GM18505 (cell line): Measurements from ENCODE around the gene CXCR5.
A peak's percentile ranks its signal among the peaks of the same experiment; 100 is the strongest.

ENCODE experiments used
- ATAC-seq: cut with Tn5 transposase; IDR thresholded peaks from one replicate; pipeline ENCODE4 v1.9.1; 2021; ENCODE audit not compliant: unreplicated experiment
- POLR2A ChIP-seq: IDR thresholded peaks from 4 replicates; pipeline ENCODE4 v1.6.1; 2011; ENCODE audit warnings: borderline replicate concordance; ENCODE audit not compliant: insufficient read depth, insufficient read length; ENCODE audit errors: extremely low read depth

The CXCR5 gene

DNA sequence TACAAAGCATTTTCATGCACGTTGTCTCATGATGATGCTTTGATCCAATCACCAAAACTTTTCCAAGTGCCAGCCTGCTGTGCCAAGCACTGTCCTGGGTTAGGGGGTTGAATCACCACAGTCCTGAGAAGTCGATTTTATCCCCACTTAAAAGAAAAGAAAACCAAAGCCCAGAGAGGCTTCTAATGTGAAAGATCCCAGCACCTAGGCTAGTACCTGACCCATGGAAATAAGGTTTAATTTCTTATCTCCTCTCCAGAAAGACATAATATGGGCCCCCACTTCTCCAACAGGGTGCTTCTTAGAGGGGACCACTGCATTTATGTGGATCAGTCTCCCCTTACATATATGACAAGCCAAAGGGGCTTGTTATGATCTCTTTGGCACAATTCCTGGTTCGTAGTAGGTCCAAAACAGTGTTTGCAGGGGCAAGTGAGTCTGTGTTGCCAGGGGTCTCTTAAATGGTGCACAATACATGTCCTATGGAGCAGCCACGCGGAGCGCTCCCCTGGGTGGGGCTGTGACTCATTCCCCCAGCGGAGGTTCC lies 43.9 kb downstream of the CXCR5 start:
- ATAC-seq: no peak
- no peak for TF ChIP-seq POLR2A

DNA sequence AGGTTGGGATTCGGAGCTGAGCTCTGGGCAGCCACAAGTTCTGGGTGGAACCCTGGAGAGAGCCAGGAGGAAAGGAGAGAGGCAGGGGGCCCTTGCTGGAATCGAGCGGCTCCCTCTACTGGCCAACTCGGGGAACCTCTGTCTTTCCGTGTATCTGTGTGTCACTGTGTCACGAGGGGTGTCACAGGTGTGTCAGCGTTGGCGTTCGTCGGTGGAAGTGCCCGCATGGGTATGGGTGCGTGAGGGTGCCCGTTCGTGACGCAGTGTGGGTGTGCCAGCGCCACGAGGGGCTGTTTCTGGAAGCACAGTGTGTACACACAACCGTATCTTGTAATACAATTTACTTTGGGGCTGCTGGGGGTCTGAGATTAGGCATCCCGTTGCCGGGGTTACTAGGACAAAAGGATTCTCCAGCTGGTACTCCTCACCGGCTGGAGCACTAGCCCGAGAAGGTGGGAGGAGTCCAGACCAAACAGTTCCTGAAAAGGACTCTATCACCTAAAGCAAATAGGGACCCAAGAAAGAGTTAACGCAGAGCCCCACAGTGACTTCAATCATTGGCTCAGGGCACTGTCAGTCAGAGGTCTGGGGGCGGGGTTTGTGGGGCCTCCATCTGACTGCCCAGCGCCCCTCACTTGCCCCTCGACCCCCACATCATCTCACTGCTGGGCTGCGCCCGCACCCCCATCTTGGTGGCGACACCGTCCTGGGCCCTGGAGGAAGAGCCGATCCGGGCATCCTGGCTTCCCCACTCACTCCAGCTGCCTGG lies 44.6 kb downstream of the CXCR5 start:
- ATAC-seq: peak; percentile 37
- TF ChIP-seq POLR2A: peak; percentile 19

DNA sequence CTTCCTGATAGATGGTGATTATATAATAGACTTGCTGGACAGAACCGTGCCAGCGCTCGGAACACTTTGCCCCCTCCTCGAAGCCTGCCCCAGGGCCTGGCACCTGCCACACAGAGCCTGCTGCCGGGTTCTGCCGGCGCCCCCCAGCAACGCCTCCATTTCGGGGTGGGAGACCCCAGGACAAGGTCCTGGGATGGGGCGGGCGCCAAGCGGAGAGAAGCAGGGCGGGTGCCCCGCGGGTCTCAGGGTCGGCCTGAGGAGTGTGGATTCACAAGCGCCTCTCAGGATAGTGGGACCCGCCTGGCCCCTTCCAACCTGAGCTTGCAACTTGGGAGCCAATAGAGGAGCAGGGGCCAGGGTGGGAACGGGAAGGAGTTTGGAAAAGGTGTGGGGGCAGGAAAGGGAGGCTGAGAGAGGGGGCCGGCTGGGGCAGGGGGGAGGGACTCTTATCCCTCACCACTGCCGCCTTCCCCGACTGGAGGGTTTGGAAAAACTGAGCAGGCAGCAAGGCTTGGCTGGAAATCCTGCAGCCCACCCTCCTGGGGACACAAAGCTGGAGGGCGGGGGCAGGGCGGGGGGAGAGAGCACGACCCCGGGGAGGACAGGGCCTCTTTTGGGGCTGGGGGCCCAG lies 45.3 kb downstream of the CXCR5 start:
- no peak for ATAC-seq
- TF ChIP-seq POLR2A: no peak

DNA sequence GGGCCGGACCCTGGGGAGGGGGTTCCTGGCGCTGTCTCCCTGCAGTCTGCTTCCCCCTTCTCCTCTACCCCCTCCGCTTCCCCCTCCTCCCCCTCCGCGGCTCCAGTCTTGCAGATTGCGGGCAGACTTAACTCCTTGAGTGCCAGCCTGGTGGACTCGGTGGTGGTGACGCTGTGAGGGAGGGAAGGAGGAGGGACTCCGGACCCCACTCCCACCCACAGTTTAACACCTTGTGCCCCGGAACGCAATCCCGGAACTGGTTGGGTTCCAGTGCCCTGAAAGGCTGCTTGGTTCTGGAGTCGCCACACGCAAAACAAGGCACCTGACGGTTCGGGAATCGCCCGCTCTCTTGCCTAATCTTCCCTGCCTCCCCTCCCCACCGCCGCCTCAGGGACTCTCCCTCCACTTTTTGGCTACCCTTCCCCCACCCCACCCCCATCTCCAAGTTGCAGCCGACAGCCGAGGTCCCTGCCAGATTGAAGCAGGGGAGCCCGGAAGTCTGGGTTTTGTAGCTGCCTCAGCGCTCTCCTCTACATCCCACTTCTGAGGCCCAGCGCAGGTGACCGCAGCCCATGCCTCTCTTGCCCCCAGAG lies 45.9 kb downstream of the CXCR5 start:
- ATAC-seq: no peak
- TF ChIP-seq POLR2A: peak; percentile 50

DNA sequence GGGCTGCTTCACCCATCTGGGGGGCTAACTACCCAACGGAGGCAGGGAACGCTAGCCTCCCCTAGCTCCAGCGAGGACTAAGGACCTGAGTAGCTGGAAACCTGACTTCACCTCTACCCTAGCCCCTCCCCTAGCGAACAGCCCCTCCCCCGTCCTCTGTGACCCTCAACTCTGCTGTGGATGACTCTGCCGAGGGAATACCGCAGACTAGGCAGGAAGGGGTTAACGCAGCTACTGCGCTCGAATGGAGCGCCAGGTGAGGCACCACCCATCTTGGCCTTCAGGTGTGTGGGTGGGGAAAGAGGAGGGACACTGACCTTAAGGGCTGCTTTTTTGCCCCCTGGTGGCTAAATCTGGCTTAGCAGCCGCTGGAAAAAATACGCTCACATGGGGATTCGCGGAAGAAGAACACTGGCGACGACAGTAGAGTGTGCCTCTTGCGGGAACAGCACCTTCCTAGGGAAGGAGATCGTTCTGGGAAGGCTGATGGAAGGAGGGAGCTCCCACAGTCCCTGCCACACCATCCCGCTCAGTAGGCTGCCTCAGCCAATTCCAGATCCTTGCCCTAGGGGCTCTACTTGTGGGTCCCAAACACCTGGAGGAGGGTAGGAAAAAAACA lies 46.5 kb downstream of the CXCR5 start:
- no peak for ATAC-seq
- peak; percentile 13 for TF ChIP-seq POLR2A

DNA sequence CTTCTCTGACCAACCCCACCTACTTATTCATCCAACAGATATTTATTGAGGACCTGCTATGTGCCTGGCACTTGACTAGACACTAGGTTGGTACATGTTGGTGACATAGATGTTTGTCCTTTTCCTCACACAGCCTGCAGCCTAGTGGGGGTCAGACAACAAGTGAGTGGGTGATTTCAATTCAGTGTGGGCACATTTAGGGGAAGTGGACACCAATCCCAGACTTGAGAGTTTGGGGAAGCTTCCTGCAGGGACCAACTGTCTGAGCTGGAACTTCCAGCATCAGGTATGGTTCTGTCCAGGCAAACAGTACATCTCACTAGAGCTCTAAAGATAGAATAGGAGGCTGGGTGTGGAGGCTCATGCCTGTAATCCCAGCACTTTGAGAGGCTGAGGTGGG lies 47.9 kb downstream of the CXCR5 start:
- TF ChIP-seq POLR2A: no peak
- no peak for ATAC-seq

DNA sequence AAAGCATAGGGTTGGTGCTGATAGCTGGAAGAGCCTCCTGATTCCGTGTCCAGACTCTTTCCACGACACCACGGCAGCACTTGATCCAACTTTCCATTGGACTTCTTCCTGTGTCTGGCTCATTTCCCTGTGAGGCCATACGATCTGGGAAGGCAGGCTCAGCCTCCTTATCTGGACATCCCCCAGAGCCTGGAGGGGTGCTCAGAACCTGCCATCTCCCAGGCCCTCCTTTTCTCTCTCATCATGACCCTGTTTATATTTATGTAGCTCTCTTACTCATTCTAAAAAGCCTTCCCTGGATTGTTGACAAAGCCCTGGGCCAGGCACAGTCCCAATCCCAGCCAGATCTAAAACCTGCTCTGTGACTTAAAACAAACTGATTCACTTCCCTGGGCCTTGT lies 49.8 kb downstream of the CXCR5 start:
- ATAC-seq: no peak
- no peak for TF ChIP-seq POLR2A

DNA sequence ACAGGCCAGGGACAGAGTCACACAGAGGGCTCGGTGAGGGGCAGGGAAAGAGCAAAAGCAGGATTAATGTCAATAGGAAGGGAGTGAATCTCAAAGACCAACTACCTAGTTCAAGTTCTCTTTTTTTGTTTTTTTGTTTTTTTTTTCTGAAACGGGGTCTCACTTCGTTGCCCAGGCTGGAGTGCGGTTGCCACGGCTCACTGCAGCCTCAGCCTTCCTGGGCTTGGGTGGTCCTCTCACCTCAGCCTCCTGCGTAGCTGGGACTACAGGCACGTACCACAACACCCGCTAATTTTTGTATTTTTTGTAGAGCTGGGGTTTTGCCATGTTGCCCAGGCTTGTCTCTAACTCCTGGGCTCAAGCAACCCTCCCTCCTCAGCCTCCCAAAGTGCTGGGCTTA lies 51.7 kb downstream of the CXCR5 start:
- ATAC-seq: no peak
- no peak for TF ChIP-seq POLR2A

DNA sequence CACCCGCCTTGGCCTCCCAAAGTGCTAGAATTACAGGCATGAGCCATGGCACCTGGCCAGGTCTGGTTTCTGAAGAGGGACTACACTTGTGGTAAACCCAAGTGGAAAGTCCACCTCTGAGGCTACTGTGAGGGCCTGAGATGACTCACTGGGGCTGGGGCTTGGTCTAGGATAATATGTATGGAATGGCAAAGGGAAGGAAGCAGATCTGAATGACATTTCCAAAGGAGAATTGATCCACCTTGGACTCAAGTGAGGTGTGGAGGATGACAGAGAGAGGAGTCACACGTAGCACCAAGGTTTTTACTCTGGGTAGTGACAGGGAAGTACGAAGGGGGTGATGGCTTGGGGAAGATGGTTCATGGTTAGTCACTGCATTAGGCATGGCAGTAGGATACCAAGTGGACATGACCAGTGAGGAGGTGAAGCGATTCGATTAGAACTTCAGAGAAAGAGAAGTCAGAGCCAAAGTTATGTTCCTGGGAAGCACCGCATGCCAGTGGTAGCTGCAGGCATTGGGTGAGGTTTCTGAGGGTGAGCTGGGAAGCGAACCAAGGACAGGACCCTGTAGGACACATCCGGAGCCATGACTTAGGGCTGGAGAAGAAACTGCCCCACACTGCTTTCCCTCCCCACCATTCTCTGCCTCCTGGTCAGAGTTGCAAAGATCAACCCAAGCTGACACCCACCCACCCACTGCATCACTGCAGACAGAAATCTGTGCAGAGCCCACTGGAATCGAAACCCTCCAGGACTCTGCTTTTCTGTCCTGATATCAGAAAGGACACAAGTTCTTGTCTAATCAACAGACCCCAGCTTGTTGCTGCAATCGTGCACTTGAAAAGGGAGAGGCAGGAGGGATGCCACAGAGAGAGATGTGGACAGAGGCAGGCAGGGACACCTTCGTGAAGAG lies 55.1 kb downstream of the CXCR5 start:
- TF ChIP-seq POLR2A: no peak
- no peak for ATAC-seq

DNA sequence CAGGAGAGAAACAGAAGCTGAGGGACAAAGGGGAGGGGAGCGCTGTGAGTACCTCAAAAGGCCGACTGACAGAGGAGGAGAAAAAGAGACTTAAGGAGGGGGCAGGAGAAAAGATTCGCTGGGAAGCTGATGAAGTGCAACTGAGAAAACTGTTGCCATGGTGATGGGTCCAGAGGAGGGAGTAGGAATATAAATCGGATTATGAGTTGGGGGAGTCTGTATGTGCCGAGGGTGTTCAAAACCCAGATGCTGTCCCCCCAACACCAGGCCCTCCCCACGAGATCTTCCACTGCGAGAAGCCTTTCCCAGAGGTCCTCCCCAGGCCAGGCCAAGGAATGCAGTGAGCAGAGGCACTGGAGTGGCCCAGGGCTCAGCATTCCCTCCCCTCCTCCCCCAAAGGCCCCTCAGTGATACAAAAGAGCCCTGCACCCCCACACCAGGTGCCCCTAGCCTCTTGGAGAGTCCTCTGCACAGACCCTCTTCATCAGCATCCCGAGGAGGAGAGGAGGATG lies 55.8 kb downstream of the CXCR5 start:
- ATAC-seq: no peak
- TF ChIP-seq POLR2A: no peak

DNA sequence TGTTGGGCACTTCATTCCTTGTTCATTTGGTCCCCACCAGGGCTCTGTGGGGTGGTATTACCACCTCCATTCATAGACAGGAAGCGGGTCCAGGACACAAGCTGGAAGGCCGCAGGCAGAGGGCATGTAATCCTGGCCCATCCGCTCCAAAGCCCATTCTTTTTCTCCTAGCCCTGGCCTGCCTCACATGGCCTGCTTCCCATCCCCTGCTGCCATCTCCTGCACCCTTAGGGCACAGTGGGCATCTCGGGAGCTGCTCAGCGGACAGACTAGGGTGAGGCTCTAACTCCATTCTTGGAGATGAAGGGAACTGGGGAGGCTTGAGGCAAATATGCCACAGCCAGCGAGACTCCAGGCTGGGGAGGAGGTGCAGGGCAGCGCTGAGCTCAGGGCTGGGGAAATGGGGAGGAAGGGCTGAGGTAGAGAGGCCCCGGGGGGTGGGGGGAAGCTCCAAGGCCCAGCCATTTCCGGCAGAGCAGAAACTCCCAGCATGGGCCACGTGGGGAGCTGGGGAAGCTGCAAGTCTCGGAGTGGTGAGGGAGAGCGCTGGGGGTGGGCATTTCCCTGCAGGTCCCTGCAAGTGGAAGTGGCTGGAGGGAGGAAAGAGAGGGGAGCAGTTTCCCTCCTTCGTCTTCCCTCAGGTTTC lies 56.4 kb downstream of the CXCR5 start:
- TF ChIP-seq POLR2A: no peak
- ATAC-seq: no peak

DNA sequence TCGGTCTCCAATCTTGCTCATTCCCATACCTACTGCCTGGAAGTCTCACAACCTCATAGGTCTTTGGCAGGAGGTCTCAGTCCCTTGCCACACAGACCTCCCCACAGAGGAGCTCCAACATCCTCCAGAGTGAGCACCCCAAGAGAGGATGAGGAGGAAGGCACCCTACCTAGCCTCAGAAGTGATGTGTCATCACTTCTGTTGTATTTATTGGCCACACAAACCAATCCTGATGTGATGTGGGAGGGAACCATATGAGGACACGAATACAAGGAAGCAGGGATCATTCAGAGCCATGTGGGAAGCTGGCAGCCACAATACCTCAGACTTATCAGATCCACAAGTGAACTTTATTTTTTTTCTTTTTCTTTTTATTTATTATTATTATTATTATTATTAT lies 63.4 kb downstream of the CXCR5 start:
- TF ChIP-seq POLR2A: no peak
- no peak for ATAC-seq
